ENCODE data around the gene ABI2. TPM values are rescaled to one million over a fixed set of nuclear protein-coding genes. Genes with fewer than 3 reads are reported as not detected.
"Not testable (repeated sequence)": the region's sequence is repeated elsewhere in the genome, so short reads cannot be mapped to it uniquely, and the experiment has no call there.

ABI2 gene
- total RNA-seq, 1 experiment from 2014 or later = 54.2 TPM

DNA sequence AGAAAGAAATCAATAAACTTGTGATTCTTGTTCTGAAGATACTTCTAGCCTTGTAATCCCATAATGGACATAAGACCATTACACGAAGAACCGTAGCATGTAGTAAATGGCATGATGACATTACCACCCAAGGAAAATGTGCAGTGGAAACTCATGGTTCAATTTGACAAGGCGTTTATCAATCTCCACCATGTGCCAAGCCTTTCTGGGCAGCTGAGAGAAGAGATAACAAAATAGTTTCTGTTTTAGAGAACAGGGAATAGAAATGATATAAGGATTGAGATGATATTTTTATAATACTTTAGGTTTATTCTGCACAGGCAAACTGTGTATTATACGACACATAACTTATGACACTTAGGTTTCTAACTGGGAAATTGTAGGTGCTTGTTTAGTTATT lies 19.2 kb downstream of the ABI2 start:
- in situ Hi-C loops (cut with HindIII; ENCODE audit: low sequenced_read_pairs) = no loop called here

DNA sequence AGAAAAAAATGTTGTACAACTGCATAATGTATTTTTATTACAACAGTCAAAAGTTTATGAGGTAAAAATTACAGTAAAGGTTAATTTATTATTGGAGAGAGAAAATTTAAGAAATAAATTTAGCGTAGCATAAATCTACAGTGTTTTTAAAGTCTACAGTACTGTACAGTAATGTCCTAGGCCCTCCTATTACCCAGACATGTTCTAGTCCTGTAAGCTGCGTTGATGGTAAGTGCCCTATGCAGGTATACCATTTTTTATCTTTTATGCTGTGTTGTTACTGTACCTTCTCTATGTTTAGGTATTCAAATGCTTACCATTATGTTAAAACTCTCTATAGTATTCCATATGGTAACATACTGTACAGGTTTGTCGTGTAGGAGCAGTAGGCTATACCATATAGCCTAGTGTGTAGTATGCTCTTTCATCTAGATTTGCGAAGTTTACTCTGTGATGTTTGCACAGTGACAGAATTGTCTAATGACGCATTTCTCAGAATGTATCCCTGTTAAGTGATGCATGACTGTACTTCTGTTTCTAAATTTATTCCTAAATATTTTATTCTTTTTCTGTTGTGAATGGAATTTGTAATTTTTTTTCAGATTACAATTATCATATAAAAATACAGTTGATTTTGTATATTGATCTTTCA lies 24.5 kb downstream of the ABI2 start:
- DNase-seq (ENCODE audit: low spot score) = no peak
- in situ Hi-C loops (cut with HindIII; ENCODE audit: low sequenced_read_pairs) = no loop called here

More for the DNA sequence above, 19.2 kb downstream of the ABI2 start:
- DNase-seq (ENCODE audit: low spot score) = no peak

DNA sequence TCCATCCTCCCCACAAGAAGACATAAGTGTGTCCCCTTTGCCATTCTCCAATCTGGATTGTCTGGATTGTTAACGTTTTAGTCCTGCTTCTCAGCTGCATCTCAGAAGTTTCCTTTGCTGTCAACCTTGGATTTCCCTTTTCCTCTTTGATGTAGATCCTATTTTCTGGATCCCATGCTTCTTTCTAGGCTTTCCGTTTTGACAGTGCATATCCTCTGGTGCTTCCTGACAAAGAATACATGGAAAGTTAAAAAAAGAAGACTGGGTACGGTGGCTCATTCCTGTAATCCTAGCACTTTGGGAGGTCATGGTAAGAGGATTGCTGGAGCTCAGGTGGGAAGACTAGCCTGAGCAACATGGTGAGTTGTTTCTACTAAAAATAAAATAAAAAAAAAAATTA lies 26.8 kb downstream of the ABI2 start:
- in situ Hi-C loops (cut with HindIII; ENCODE audit: low sequenced_read_pairs) = no loop called here
- no peak for DNase-seq (ENCODE audit: low spot score)

DNA sequence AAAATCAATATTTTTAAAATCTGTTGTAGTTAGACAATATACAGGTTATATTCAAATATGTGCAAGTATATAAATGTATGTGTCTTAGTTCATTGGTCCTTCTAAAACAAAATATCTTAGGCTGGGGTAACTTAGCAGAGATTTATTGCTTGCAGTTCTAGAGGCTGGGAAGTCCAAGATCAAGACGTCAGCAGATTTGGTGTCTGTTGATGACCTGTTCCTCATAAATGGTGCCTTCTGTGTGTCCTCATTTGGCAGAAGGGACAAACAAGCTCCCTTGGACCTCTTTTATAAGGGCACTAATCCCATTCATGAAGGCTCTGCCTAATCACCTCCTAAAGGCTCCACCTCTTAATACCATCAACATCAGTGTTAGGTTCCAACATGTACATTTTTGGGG lies 31.3 kb downstream of the ABI2 start:
- DNase-seq (ENCODE audit: low spot score) = no peak
- in situ Hi-C loops (cut with HindIII; ENCODE audit: low sequenced_read_pairs) = no loop called here

DNA sequence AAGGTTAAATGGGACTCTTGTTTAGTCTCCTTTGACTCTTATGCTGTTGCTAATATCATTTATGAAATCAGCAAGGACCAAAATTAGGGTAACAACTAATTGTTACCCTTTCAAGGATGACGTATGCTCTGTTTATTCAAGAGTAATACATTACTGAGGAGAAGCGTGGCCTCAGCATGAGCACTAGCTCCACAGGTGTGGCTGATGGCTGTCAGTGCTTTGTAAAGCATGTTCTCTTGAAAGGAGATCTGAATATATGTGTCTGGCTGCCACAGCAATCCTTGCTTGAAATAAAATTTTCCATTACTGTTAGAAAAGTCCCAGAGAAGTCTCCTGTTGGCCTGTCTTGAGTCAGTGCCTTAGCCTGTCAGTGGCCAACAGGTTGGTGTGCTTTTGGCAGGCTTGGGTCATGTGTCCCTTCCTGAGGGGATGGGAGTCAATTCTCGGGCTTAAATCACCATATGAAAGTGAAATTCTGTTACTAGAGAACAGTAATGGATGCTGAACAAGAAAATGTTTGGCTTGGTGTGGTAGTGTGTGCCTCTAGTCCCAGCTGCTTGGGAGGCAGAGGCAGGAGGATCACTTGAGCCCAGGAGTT lies 32.7 kb downstream of the ABI2 start:
- DNase-seq (ENCODE audit: low spot score) = no peak
- in situ Hi-C loops (cut with HindIII; ENCODE audit: low sequenced_read_pairs) = no loop called here

DNA sequence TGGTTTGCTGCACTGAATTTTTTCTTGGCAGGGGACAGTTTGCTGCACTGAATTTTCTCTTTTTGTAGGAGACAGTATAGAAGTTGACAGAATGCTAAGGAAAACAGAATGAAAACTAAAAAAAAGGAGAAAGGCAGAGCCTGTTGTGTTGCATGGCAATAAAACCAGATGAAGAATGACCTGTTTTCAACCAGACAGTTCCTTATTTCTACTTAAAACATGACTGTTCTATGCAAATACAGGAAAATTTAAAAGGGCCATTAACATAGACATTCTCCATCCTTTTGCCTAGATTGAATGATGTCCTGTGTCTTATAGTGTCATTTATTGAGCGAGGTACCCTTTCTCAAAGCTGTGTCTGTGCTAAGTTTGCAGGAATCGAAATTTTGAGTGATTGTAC lies 33.3 kb downstream of the ABI2 start:
- in situ Hi-C loops (cut with HindIII; ENCODE audit: low sequenced_read_pairs) = no loop called here
- DNase-seq (ENCODE audit: low spot score) = no peak

DNA sequence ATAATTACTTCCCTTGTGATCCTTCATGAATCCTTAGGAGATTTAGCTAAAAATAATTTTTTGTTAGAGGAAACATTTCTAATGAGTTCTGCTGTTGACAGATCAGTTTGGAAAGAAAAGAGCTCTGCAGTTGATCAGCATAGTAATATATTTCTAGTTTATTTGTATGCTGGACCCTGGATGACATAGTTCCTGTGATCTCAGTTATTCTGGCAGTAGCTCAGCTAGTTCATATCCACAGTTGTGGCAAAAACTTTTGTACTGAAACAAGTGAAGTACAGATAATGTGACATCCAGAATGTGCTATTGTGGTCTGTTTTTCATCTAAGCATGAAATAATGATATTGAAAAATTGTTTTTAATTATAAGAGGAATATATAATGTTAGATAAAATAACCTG lies 33.7 kb downstream of the ABI2 start:
- in situ Hi-C loops (cut with HindIII; ENCODE audit: low sequenced_read_pairs) = no loop called here
- no peak for DNase-seq (ENCODE audit: low spot score)

DNA sequence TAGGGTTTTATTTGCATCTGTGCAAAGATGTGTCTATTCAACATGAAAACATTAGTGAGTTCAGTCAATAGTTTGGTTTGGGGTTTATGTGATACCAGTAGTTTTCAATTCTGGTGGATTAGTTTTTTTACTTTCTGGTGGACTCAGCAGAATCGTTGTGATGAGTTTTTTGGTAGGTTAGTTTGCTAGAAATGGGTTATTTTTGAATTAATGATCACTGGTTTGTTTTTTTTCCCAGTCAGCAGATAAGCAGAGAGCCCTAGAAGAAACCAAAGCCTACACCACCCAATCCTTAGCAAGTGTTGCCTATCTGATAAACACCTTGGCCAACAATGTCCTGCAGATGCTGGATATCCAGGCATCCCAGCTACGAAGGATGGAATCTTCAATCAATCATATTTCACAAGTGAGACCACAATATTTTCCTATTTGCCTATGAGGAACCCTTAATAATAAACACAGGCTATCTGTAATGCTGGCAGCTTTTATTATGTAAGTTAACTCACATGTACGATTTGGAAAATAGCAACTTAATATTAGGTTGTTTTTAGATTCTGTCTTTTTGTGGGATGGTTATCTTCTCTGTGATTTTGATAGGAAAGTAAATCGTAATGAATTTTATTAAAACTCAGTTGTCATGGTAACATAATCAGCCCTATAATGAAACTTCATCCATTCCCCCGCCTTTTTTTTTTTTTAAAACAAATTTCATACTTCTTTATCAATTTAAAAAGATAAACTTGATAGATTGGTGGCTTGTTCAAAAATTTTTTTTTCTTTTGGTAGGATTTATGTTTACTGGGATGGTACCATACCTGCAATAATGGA lies 38.7 kb downstream of the ABI2 start:
- in situ Hi-C loops (cut with HindIII; ENCODE audit: low sequenced_read_pairs) = no loop called here

DNA sequence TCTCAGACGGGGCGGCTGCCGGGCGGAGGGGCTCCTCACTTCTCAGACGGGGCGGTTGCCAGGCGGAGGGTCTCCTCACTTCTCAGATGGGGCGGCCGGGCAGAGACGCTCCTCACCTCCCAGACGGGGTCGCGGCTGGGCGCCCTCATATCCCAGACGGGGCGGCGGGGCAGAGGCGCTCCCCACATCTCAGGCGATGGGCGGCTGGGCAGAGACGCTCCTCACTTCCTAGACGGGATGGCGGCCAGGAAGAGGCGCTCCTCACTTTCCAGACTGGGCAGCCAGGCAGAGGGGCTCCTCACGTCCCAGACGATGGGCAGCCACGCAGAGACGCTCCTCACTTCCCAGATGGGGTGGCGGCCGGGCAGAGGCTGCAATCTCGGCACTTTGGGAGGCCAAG lies 44.5 kb downstream of the ABI2 start:
- in situ Hi-C loops (cut with HindIII; ENCODE audit: low sequenced_read_pairs) = not testable (repeated sequence)

More for the DNA sequence above, 38.7 kb downstream of the ABI2 start:
- DNase-seq (ENCODE audit: low spot score) = no peak

DNA sequence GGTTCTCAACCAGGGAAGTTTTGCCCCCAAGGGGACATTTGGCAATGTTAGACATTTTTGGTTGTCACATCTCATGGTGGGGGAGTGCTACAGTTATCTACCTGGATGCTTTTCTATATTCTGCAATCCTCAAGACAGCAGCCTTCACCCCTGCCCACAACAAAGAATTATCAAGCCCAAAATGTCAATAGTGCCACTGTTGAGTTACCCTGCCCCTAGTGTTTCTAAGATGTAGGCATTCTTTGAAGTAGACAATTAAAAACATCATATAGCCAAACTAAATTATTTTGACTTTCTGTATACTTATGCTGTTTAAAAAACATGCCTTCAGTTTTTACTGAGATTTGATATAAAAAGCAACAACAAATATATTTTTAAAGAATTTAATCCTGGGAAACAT lies 48.0 kb downstream of the ABI2 start:
- in situ Hi-C loops (cut with HindIII; ENCODE audit: low sequenced_read_pairs) = no loop called here
- DNase-seq (ENCODE audit: low spot score) = no peak

More for the DNA sequence above, 44.5 kb downstream of the ABI2 start:
- not testable (repeated sequence) for DNase-seq (ENCODE audit: low spot score)

DNA sequence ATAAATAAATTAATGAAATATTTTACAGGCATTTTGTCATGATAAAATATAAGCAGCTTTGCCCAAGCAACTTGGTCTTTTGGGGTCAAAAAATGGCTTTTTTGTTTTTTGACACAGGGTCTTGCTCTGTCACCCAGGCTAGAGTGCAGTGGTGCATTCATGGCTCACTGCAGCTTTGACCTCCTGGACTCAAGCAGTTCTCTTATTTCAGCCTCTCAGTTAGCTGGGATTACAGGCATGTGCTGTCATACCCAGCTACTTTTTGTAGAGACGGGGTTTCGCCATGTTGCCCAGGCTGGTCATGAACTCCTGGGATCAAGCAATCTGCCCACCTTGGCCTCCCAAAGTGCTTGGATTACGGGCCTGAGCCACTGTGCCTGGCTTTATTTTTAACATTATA lies 51.0 kb downstream of the ABI2 start:
- in situ Hi-C loops (cut with HindIII; ENCODE audit: low sequenced_read_pairs) = no loop called here
- no peak for DNase-seq (ENCODE audit: low spot score)

DNA sequence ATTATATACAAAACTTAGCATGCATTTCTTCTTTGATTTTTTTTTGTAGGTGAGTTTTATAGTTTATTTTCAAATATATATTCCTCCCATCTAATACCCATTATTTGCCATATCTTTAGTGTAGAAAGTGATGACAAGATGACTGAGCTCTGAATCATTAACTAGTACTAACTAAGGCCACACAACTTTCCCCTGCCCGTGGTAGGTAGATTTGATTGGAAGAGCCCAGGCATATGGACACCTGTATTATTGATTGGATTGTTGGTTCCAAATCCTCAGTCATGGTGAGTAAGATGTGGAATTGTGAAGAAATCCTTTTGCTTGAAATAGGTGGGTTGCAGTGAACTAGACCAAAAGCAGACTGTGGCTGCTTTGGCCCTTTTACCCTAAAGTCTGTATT lies 54.8 kb downstream of the ABI2 start:
- no peak for DNase-seq (ENCODE audit: low spot score)
- in situ Hi-C loops (cut with HindIII; ENCODE audit: low sequenced_read_pairs) = no loop called here

DNA sequence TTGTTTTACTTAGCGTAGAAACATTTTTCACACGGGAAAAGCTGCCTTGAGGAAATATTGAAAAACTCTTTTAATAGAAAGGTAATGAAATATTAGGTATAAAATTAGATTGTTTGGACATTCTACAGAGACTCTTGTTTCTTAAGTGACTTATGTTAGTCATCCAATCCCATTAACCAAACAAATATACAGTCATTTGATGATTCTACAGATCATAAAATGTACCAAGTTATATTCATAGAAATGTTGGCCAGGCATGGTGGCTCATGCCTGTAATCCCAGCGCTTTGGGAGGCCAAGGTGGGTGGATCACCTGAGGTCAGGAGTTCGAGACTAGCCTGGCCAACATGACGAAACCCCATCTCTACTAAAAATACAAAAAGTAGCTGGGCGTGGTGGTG lies 60.0 kb downstream of the ABI2 start:
- DNase-seq (ENCODE audit: low spot score); in situ Hi-C loops (cut with HindIII; ENCODE audit: low sequenced_read_pairs): not testable (repeated sequence)

DNA sequence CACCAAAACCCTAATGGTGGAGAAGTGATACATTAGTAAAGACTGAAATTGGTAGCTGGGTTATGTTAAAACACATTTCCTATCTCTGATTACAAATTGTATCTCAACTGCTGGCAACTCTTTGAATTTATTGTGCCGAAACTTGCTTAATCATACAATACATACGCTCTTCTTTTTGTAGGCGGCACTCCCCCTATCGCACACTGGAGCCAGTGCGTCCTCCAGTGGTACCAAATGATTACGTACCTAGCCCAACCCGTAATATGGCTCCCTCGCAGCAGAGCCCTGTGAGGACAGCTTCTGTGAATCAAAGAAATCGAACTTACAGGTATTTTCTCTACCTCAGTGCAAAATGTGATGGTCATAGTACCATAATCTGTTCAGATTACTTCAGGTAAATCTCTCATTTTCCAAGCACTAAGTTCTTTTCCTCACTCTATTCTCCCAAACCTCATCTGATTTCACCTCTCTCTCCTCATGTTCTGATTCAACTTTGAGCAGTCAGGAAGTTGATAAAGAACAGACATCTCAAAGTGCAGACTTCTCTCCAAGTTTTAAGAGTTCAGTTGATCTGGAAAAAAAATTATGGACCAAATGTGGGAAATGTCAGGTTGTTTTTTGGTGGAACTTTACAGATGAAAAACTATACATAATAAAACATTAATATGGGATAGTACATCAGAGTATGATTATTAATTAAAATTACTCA lies 66.5 kb downstream of the ABI2 start:
- in situ Hi-C loops (cut with HindIII; ENCODE audit: low sequenced_read_pairs) = no loop called here
- no peak for DNase-seq (ENCODE audit: low spot score)

DNA sequence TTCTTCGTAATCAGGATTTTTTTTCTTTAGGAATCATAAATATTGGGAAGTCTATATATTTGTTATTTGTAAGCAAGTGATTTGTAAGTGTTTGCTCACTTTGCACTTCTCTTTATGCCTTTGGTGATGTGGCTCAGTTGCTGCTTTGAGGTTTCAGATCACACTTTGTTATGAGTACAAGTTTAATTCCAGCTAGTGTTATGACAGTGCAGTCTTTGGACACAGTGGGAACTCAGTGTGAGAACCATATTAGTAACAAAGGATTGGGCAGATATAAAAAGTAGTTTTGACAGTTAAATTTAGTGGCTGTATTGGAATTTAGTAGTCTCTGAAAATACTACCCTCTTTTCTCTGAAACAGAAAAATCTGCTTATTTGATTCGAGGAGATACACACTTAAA lies 67.7 kb downstream of the ABI2 start:
- no peak for DNase-seq (ENCODE audit: low spot score)
- in situ Hi-C loops (cut with HindIII; ENCODE audit: low sequenced_read_pairs) = no loop called here

DNA sequence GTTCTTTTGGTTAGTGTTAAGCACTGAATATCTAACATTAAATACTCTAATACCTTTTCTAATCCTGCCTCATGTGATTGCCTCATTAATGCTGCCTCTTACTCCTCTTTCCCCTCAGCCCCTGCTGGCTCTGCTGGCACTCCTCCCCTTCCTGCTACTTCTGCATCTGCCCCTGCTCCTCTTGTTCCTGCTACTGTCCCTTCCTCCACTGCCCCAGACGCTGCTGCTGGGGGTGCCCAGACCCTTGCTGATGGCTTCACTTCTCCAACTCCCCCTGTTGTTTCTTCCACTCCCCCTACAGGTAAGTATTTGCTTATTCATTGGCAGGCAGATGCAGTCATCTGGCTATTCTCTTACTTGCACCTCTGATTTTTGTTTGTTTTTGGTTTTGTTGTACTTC lies 68.5 kb downstream of the ABI2 start:
- no peak for DNase-seq (ENCODE audit: low spot score)
- in situ Hi-C loops (cut with HindIII; ENCODE audit: low sequenced_read_pairs) = no loop called here

DNA sequence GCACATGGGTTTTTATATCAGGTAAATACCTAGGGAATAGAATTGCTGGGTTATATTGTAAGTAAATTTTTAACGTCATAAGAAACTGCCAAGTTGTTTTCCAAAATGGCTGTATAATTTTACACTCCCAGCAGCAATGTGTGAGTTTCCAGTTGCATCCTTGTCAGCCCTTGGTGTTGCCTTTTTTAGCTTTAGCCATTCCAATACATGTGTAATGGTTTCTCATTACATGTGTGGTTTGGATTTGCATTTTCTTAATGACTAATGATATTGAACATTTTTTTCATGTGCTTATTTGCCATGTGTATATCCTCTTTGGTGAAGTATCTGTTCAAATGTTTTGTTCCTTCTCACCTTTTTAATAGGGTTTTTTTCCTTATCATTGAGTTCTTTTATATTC lies 70.8 kb downstream of the ABI2 start:
- no peak for DNase-seq (ENCODE audit: low spot score)
- in situ Hi-C loops (cut with HindIII; ENCODE audit: low sequenced_read_pairs) = no loop called here

DNA sequence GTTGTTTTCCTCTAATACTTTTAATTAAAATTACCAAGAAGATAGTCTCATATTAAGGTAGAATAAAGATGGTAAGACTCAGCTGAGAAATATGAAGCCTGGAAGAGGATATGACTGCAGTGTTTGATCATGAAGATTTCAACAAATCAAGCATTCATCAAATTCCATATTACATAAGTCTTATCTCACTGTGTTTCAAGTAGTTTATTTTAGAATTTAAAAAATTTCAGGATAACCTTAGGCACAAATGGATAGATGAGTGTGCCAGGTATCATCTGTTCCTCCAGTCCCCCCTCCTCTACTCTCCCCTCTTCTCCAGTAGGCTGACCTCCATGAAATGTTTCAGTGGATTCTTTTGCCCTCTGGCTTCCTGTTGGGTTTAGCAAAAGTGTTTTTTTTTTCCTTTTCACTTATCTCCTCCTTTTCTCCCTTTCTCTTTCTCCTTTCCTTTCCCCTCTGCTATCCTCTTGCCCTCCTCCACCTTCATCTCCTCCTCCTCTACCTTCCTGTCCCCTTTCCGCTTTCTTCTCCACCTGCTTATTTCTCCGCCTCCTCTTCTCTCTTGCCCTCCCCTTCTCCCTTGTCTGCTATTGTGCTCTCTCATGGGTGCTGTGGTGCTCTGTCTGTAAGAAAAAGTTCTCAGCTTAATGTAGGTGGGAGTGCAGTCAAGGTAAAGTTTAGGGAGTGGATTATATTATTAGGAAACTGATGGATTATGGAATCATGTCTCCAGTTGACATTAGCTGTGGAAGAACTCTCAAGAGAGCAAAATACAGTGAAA lies 72.8 kb downstream of the ABI2 start:
- in situ Hi-C loops (cut with HindIII; ENCODE audit: low sequenced_read_pairs) = no loop called here
- no peak for DNase-seq (ENCODE audit: low spot score)

DNA sequence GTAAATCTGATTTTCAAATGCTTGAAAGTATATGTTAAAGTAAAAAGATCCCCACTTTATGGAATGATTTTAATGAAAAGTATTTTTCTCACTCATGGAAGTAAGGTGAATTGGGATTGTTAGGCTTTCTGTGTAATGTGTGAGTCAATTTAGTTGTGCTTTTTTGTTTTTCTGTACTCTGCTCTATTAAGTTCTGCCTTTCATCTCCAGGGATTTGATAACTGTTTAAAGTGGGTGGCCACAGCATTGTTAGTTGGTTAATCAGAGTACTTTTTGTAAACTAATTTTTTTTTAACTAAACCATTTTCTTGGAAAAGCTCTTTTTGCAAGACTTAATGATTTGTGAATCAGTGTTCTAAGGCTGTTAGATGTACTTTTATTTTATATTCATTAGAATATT lies 76.8 kb downstream of the ABI2 start:
- in situ Hi-C loops (cut with HindIII; ENCODE audit: low sequenced_read_pairs) = no loop called here
- no peak for DNase-seq (ENCODE audit: low spot score)

All from G401 (cell line).